ENCODE results near the gene TBC1D24.

The TBC1D24 gene

DNA sequence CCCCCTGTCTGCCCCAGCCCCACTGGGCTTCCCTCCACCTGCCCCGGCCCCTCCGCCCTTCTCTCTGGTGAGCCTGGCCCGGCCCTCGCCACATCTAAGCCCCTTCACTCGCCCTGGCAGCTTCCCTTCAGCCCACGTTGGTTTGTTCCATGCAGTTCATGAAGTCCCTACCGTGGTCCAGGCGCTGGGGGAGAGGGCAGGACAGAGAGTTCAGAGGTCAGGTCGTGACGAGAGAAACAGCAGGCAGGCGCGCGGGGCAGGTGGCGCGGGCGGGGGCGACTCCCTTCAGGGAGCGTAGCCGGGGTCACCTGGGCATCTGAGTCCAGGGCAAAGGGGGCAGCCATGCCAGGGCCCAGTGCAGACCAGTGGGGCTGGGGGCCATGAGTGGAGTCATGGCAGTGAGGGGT, 23.9 kb upstream of the TBC1D24 start:
- no peak for DNase-seq

- DNase-seq, result no peak
Observed at GRCh38 chr16:2451851-2452320, 23.0 kb upstream of the TBC1D24 start.

DNA sequence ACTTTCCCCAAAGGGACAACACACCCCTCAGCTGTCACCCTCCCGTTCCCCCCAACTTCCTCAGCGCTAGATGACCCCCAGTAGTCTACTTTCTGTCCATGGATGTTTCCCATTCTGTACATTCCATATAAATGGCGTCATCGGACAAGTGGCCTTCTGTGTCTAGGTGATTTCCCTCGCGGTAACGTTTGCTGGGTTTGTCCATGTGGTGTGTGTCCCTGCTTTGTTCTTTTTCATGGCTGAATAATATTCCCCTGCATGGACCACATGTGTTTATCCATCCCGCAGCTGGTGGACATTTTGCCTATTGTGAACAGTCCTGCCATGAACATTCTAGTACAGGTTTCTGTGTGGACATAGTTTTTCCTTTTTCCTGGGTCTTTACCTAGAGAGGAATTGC, 22.3 kb upstream of the TBC1D24 start:
- DNase-seq, result no peak

- DNase-seq, result no peak
Observed at GRCh38 chr16:2455081-2455845, 19.7 kb upstream of the TBC1D24 start.

DNA sequence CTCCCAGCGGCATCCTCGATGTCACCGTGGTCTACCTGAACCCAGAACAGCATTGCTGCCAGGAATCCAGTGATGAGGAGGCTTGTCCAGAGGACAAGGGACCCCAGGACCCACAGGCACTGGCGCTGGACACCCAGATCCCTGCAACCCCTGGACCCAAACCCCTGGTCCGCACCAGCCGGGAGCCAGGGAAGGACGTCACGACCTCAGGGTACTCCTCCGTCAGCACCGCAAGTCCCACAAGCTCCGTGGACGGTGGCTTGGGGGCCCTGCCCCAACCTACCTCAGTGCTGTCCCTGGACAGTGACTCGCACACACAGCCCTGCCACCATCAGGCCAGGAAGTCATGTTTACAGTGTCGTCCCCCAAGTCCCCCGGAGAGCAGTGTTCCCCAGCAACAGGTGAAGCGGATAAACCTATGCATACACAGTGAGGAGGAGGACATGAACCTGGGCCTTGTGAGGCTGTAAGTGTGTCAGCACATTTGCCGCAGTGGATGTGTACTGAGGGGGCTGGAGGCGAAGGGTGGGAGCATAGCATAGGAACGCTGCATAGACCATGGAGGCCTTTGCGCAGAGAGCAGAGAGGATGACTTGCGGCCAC, 18.3 kb upstream of the TBC1D24 start:
- DNase-seq, result no peak

GRCh38 chr16:2457267-2457666, 17.7 kb upstream of the TBC1D24 start:
- no peak for DNase-seq

DNA sequence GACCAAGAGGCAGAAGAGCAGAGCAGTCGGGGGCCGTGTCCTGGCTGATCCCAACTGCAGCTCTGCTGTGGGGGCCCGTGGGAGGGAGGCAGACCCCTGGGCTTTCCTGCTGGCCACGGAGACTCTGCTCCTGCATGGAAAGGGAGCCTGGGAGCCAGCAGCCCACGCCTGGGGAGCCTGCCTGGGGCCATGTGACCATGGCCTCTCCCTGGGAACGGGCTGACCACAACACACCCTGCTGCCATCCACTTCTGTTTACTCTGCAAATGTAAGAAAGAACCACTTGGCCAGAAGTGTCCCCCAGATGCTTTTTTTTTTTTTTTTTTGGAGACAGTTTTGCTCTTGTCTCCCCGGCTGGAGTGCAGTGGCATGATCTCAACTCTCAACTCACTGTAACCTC, 17.0 kb upstream of the TBC1D24 start:
- DNase-seq, result no peak

- no peak for DNase-seq
Observed at GRCh38 chr16:2458887-2459646, 15.9 kb upstream of the TBC1D24 start.

DNA sequence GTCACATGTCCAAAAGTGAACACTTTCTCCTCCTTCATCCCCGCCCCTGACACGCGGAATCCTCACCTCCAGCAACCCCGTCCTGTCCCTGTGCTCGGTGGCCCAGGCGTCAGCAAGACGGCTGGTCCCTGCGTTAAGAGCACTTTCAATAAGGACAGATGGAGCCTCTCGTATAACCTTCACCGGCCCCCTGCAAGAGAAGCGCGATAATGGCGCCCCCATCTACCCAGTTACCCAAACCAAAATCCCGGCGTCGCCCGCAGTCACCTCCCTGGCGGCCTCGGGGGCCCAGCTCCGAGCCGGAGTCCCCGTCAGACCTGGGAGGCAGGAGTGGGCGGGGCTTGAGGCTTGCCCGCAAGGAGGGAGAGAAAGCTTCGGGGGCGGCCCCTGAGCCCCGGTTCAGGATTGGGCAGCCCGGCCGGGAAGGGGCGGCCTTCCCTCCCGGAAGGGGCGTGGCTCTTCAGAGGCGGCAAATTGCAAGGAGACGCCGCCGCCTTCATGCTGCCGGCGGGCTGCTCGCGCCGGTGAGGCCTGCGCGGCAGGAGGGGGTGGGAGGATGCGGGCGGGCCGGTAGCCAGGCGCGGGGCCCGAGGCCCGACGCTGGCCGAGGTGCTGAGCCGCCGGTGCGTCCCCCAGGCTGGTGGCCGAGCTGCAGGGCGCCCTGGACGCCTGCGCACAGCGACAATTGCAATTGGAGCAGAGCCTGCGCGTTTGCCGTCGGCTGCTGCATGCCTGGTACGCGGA, 15.1 kb upstream of the TBC1D24 start, which contains the start of gene TEDC2:
TSS of gene TEDC2 (plus strand) at position 463 of the 744 bp plus-strand sequence. CDS start at position 499, 36 bp downstream.
- DNase-seq, result peak; percentile 97

DNA sequence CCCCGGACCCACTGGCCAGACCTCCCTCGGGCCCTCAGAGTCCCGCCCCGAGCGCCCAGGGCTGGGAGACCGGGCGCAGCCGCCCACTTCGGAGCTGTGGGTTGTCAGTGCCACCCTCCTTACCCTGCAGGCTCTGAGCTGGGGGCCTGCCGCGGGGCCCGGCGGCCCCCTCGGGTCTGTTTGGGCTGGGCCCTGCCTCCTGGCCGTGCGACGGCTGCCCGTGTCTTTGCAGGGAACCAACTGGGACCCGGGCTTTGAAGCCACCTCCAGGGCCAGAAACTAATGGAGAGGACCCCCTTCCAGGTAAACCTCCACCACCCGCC, 14.6 kb upstream of the TBC1D24 start:
- DNase-seq, result no peak

GRCh38 chr16:2460916-2461315, 14.0 kb upstream of the TBC1D24 start:
- DNase-seq, result no peak

- no peak for DNase-seq
Observed at GRCh38 chr16:2462031-2462866, 12.7 kb upstream of the TBC1D24 start.

- DNase-seq, result no peak
Observed at GRCh38 chr16:2464333-2464732, 10.6 kb upstream of the TBC1D24 start.

DNA sequence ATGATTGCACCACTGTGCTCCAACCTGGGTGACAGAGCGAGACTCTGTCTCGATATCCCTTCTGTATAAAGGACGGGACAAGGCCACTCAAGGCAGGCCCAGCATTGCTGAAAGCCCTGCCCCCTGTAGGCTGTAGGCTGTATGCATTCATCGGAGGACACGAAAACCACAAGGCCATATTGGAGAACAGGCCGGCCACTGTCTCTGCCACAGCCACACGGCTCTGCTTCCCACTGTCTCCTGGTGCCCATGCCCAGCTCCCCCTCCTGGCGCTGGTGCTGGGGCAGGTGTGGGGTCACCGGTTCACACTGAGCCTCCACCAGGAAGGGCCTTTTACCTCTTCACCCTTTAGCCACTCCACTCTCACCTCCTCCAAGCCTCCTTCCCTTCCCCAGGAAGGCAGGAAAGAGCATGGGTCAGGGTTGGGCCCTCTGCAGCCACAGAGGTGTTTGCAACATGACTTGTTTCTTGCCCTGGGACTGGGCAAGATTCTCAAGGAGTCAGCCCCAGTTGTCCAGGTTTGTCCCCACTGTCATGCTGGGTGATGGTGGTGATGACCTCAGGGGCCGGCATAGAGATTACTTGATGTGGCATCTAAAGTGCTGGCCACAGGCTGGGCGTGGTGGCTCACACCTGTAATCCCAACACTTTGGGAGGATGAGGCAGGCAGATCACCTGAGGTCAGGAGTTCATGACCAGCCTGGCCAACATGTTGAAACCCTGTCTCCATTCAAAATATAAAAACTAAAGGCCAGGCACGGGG, 9.1 kb upstream of the TBC1D24 start:
- DNase-seq, result no peak

DNA sequence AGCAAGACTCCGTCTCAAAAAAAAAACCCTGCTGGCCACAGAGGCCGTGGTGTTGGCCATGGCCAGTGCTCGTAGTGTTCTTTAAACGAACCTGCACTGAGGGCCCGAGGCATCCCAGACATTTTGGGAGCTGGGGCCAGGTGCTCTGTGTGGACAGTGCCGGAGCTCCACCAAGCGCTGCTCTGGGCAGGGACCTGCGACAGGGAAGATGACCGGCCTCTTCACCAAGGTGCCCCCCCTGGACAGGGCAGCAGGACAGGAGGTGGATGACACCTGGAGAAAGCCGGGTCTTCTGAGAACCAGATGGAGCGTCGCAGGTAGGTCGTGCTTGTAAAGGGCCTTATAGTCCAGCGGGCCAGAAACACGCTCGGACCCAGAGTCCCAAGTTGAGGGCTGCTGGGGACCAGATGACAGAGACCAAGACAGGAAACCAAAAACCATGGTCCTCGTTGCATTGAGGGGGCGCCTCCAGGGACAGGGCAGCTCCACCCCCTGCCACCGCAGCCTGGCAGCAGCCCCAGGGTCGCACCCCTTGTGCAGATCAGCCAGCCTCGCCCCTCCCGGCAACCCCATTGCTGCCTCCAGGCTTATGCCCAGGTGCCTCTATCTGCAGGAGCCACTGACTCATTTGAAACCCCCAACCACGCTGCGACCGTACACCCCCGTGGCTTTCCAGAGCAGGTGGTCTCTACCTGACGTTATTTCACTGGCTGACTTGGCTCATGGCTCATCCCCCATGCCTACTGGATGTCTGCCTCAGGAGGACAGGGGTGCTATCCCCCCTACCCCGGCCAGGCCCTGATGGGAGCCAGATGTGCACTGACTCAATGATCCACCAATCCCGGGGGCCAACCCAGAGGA, 8.0 kb upstream of the TBC1D24 start:
- no peak for DNase-seq

DNA sequence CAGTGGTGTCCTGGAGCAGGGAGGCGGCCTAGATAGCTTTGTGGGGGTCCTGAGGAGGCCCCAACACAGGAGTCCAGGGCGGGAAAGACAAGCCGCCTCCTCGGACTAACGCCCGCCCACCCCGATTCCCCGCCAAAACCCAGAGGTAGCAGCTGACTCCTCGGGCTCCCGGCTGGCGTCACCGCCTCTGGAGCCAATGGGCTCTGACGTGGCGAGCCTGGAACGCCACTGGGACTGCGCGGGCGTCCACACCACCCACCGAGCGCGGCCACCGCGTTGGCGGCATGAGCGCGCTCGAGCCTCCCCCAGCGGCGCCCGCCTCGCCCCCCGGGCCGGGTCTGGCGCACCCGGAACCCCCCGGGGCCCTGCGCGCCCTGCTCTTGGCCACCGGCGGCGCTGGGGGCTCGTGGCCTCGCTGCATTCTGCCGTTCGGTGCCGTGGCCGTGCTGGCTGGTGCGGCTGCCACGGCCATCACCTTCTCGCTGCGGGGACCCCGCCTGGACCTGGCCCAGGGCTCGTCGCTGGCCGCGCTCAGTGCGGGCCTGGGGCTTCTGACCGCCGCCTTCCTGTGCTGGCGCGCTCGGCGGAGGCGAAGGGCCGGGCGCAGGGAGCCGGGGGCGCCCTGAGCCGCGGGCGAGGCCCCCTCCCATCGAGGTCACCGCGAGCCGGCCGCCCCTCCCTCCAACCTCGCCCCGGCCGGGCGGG, 7.2 kb upstream of the TBC1D24 start:
- peak; percentile 86 for DNase-seq

DNA sequence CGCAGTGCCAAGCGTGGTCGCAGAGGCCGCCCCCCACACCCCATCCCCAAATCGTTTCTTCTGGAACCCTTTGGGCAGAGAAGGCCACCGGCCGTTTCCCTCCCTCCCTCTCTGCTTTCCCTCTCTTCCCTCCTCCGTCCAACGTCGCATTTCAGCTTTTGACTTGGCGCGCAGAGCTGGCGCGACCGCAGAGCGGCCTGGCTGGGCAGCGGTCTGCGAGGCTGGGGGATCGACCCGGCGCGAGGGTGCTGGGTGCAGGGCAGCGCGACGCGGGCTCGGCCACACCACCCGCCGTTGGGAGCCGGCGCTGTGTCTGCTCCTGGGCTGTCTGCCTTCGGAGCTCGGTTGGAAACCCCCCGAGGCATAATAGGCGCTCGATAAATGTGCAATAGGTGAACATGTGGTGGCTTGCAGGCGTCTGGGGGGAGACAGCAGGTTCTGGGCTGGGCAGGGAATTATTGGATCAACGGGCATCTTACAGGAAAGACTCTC, 6.6 kb upstream of the TBC1D24 start:
- peak; percentile 87 for DNase-seq

- peak; percentile 96 for DNase-seq
Observed at GRCh38 chr16:2468725-2469398, 6.1 kb upstream of the TBC1D24 start.
